Hepatocyte (in vitro differentiated cells): Measurements from ENCODE around the gene PTPRS. TPM values are rescaled to one million over a fixed set of nuclear protein-coding genes. Genes with fewer than 3 reads are reported as not detected.

Experiments
- DNase-seq: peaks from one replicate; pipeline ENCODE4 v3.0.0-alpha.2; 2016; ENCODE audit warnings: low spot score
- H2AFZ ChIP-seq: fragments of 200-600 bp; sonication (generic); 2 replicates; pipeline ENCODE4 v1.6.0; 2016; ENCODE audit warnings: antibody characterized with exemption, mild to moderate bottlenecking
- H3K27ac ChIP-seq: fragments of 200-600 bp; sonication (generic); 2 replicates; pipeline ENCODE4 v1.5.1; 2016; ENCODE audit warnings: mild to moderate bottlenecking
- H3K27me3 ChIP-seq: fragments of 200-600 bp; sonication (generic); 2 replicates; pipeline ENCODE4 v1.6.1; 2016
- H3K36me3 ChIP-seq: fragments of 200-600 bp; sonication (generic); replicated peaks from 2 replicates; pipeline ENCODE4 v1.5.1; 2016; ENCODE audit warnings: low read depth; ENCODE audit not compliant: insufficient read depth
- H3K4me1 ChIP-seq: fragments of 200-600 bp; sonication (generic); 2 replicates; pipeline ENCODE4 v1.5.1; 2016; ENCODE audit warnings: mild to moderate bottlenecking, moderate library complexity; ENCODE audit not compliant: insufficient read depth
- H3K4me2 ChIP-seq: fragments of 200-600 bp; sonication (generic); 2 replicates; pipeline ENCODE4 v1.6.0; 2016
- H3K4me3 ChIP-seq: fragments of 200-600 bp; sonication (generic); 2 replicates; pipeline ENCODE4 v1.5.1; 2016; ENCODE audit warnings: mild to moderate bottlenecking
- H3K79me2 ChIP-seq: fragments of 200-600 bp; sonication (generic); 2 replicates; pipeline ENCODE4 v1.6.0; 2017; ENCODE audit warnings: mild to moderate bottlenecking
- H3K9me2 ChIP-seq: fragments of 200-600 bp; sonication (generic); replicated peaks from 2 replicates; pipeline ENCODE4 v1.6.0; 2017; ENCODE audit warnings: mild to moderate bottlenecking; ENCODE audit not compliant: insufficient read depth
- H3K9me3 ChIP-seq: fragments of 200-600 bp; sonication (generic); 2 replicates; pipeline ENCODE4 v1.5.1; 2016; ENCODE audit warnings: low read depth, mild to moderate bottlenecking
- H4K20me1 ChIP-seq: fragments of 200-600 bp; sonication (generic); 2 replicates; pipeline ENCODE4 v1.6.0; 2016; ENCODE audit warnings: mild to moderate bottlenecking; ENCODE audit not compliant: insufficient read depth, poor library complexity, severe bottlenecking
- CTCF ChIP-seq: fragments of 200-600 bp; sonication (generic); IDR thresholded peaks from 2 replicates; pipeline ENCODE4 v1.5.1; 2016; ENCODE audit warnings: antibody characterized with exemption, mild to moderate bottlenecking; ENCODE audit not compliant: poor library complexity
- EZH2 ChIP-seq: fragments of 200-600 bp; sonication (generic); IDR thresholded peaks from 2 replicates; pipeline ENCODE4 v1.6.1; 2016; ENCODE audit warnings: antibody characterized with exemption, mild to moderate bottlenecking, borderline replicate concordance
- EZH2phosphoT487 ChIP-seq: fragments of 200-600 bp; sonication (generic); IDR thresholded peaks from one replicate; pipeline ENCODE4 v1.6.1; 2018; ENCODE audit warnings: antibody characterized with exemption, mild to moderate bottlenecking, low read depth, moderate library complexity; ENCODE audit not compliant: unreplicated experiment, severe bottlenecking
- WGBS: methylation state at CpG from one replicate; pipeline ENCODE4 v1.1.6; 2016; ENCODE audit warnings: low lambda C conversion rate; ENCODE audit errors: missing lambda C conversion rate; 5-methylcytosine and 5-hydroxymethylcytosine counted together
- polyA plus RNA-seq: library from polyadenylated mRNA; unstranded; fragments of >200 nt; fragmentation: Nextera tagmentation; extraction: Ambion mirVana; gene quantifications from 2 replicates; pipeline ENCODE4 v1.2.1, GENCODE V29; 2016
- total RNA-seq: library from RNA; depleted of rRNA; stranded (reverse); fragments of >200 nt; gene quantifications from 2 replicates; pipeline ENCODE4 v1.2.3, GENCODE V29; 2014

PTPRS gene
- total and polyA plus RNA-seq, 2 experiments from 2014 or later, result 21.9 to 65.5 TPM

DNA sequence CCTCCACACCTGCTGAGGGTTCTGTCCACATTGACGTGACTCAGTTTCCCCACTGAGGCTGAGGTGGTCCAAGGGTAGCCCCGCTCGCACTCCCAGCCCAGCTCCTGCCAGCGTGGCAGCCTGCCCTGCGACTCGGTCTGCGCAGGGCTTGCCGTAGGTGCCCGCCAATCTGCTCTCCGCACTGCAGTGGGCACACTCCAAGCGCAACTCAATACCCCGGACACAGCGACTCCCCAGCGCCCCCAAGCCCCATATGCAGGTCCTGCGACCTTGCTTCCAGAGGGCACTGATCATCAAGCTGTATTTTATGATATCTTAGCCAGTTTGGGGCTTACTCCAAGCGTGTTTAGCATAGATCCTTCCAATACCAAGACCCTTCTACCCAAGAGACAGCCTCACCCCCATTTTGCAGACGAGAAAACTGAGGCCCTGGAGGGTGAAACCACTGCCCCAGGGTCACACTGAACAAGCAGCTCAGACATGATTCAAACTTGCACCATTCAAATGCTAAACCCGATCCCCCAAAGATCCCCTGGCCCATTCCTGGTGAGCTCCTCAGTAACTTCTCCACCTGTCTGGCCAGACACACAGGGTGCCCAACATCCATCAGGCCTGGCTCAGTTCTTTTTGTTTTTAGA, 13.5 kb downstream of the PTPRS start:
- Histone ChIP-seq H3K4me3 (no peak overlapping the region), H2AFZ (no peak overlapping the region), H3K36me3 (no peaks in the 10 kb centered on the region), H4K20me1 (no peaks in the 10 kb centered on the region), H3K4me1 (no peaks in the 10 kb centered on the region), H3K9me2 (no peaks in the 10 kb centered on the region), H3K4me2 (no peak overlapping the region), H3K27ac (no peak overlapping the region), H3K79me2 (no peaks in the 10 kb centered on the region), H3K27me3 (no peaks in the 10 kb centered on the region), H3K9me3 (no peaks in the 10 kb centered on the region)
- no peak for TF ChIP-seq CTCF
- TF ChIP-seq EZH2, result no peak
- TF ChIP-seq EZH2phosphoT487, result no peak
- DNase-seq, result no peak
- 82% methylated on average over 18 of the region's 18 CpGs for WGBS

- WGBS, result 72% methylated on average over 9 of the region's 9 CpGs
These were observed 14.1 kb downstream of the PTPRS start for GRCh38 chr19:5326545-5326944.

DNA sequence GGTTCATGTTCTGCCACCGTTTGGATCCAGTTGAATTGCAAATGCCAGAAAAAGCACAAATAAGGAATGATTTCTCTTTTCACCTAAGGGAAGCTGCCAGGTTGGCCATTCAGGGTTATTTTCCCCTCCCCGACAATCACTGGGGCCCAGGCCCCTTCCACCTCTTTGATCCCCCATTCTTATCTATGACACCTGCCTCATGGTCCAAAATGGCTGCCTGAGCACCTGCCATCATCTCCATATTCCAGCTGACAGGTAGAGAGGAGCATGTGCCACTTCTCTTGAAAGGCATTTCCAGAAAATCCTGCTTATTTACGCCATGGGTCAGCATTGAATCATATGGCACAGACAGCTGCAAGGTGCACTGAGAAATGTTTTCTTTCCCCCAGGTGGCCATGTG, 15.7 kb downstream of the PTPRS start:
- H3K4me3 ChIP-seq, result no peak overlapping the region
- no peaks in the 10 kb centered on the region for H3K9me3 ChIP-seq
- no peaks in the 10 kb centered on the region for H3K27me3 ChIP-seq
- no peak overlapping the region for H3K27ac ChIP-seq
- no peaks in the 10 kb centered on the region for H3K4me1 ChIP-seq
- TF ChIP-seq EZH2 (no peak), EZH2phosphoT487 (no peak), CTCF (no peak)
- H3K4me2 ChIP-seq, result no peak overlapping the region
- no peak overlapping the region for H2AFZ ChIP-seq
- no peaks in the 10 kb centered on the region for H3K79me2 ChIP-seq
- DNase-seq, result no peak
- no peaks in the 10 kb centered on the region for H4K20me1 ChIP-seq
- H3K9me2 ChIP-seq, result no peaks in the 10 kb centered on the region
- no peaks in the 10 kb centered on the region for H3K36me3 ChIP-seq
- WGBS, result 92% methylated on average over 3 of the region's 3 CpGs

More at GRCh38 chr19:5326545-5326944, 14.1 kb downstream of the PTPRS start:
- H3K9me2 ChIP-seq, result no peaks in the 10 kb centered on the region
- H3K4me3 ChIP-seq, result no peak overlapping the region
- H3K4me1 ChIP-seq, result no peaks in the 10 kb centered on the region
- no peaks in the 10 kb centered on the region for H4K20me1 ChIP-seq
- no peak overlapping the region for H3K4me2 ChIP-seq
- H2AFZ ChIP-seq, result no peak overlapping the region
- H3K27me3 ChIP-seq, result no peaks in the 10 kb centered on the region
- H3K36me3 ChIP-seq, result no peaks in the 10 kb centered on the region
- no peak overlapping the region for H3K27ac ChIP-seq
- DNase-seq, result no peak
- no peaks in the 10 kb centered on the region for H3K79me2 ChIP-seq
- H3K9me3 ChIP-seq, result no peaks in the 10 kb centered on the region
- TF ChIP-seq EZH2 (no peak), CTCF (no peak), EZH2phosphoT487 (no peak)

GRCh38 chr19:5323475-5323811, 17.2 kb downstream of the PTPRS start:
- Histone ChIP-seq H3K27me3 (no peaks in the 10 kb centered on the region), H3K79me2 (no peaks in the 10 kb centered on the region), H4K20me1 (no peaks in the 10 kb centered on the region), H3K9me3 (no peaks in the 10 kb centered on the region), H3K9me2 (no peaks in the 10 kb centered on the region), H3K4me3 (no peak overlapping the region), H3K36me3 (no peaks in the 10 kb centered on the region), H3K4me2 (no peak overlapping the region), H3K27ac (no peak overlapping the region), H2AFZ (no peak overlapping the region), H3K4me1 (no peaks in the 10 kb centered on the region)
- no peak for TF ChIP-seq EZH2phosphoT487
- no peak for TF ChIP-seq CTCF
- TF ChIP-seq EZH2, result no peak
- WGBS, result 98% methylated on average over 7 of the region's 7 CpGs
- no peak for DNase-seq
